HG03175 (cell line): ENCODE measurements around the gene WDR13.
"Not testable (repeated sequence)": the region's sequence is repeated elsewhere in the genome, so short reads cannot be mapped to it uniquely, and the experiment has no call there.

Source experiments
- ATAC-seq: cut with Tn5 transposase; IDR thresholded peaks from one replicate; pipeline ENCODE4 v1.9.1; 2021; ENCODE audit warnings: mild to moderate bottlenecking, moderate library complexity; ENCODE audit not compliant: unreplicated experiment

WDR13 gene

GRCh38 chrX:48652055-48652579, 54.8 kb downstream of the WDR13 start:
- ATAC-seq: not testable (repeated sequence)

- ATAC-seq: not testable (repeated sequence)
Observed at GRCh38 chrX:48654746-48655145, 57.5 kb downstream of the WDR13 start.
